H9 (cell line): ENCODE measurements around the gene RAB11A. TPM values are rescaled to one million over a fixed set of nuclear protein-coding genes. Genes with fewer than 3 reads are reported as not detected.

ENCODE experiments used
- DNase-seq: peaks from one replicate; pipeline ENCODE4 v3.0.0-alpha.2; 2017
- H2AFZ ChIP-seq: one replicate; pipeline ENCODE4 v1.6.1; 2013; ENCODE audit warnings: mild to moderate bottlenecking, low read length, control low read depth, moderate library complexity
- H2AK5ac ChIP-seq: 2 replicates; pipeline ENCODE4 v1.6.1; 2013; ENCODE audit warnings: low read length, control low read depth, mixed read lengths; ENCODE audit not compliant: insufficient read length
- H2BK120ac ChIP-seq: one replicate; pipeline ENCODE4 v1.6.1; 2013; ENCODE audit warnings: low read depth, mild to moderate bottlenecking, low read length, control low read depth, inconsistent platforms; ENCODE audit not compliant: poor library complexity, severe bottlenecking
- H2BK12ac ChIP-seq: 2 replicates; pipeline ENCODE4 v1.6.1; 2013; ENCODE audit warnings: low read length, control low read depth, mixed read lengths, low read depth; ENCODE audit not compliant: insufficient read length
- H2BK15ac ChIP-seq: 2 replicates; pipeline ENCODE4 v1.6.1; 2013; ENCODE audit warnings: low read depth, low read length, control low read depth
- H2BK20ac ChIP-seq: one replicate; pipeline ENCODE4 v1.6.1; 2013; ENCODE audit warnings: low read depth, mild to moderate bottlenecking, low read length, control low read depth, inconsistent platforms; ENCODE audit not compliant: poor library complexity, severe bottlenecking
- H2BK5ac ChIP-seq: 2 replicates; pipeline ENCODE4 v1.6.1; 2013; ENCODE audit warnings: low read length, control low read depth, mixed read lengths; ENCODE audit not compliant: insufficient read length
- H3K14ac ChIP-seq: 2 replicates; pipeline ENCODE4 v1.6.1; 2013; ENCODE audit warnings: low read length, control low read depth; ENCODE audit not compliant: insufficient read depth
- H3K18ac ChIP-seq: 2 replicates; pipeline ENCODE4 v1.6.1; 2013; ENCODE audit warnings: low read depth, mild to moderate bottlenecking, mixed read lengths, low read length, control low read depth; ENCODE audit not compliant: insufficient read length
- H3K23ac ChIP-seq: 2 replicates; pipeline ENCODE4 v1.6.1; 2013; ENCODE audit warnings: low read length, control low read depth, mixed read lengths, low read depth; ENCODE audit not compliant: insufficient read length
- H3K23me2 ChIP-seq: 2 replicates; pipeline ENCODE4 v1.6.1; 2013; ENCODE audit warnings: low read depth, mild to moderate bottlenecking, mixed read lengths, low read length, control low read depth; ENCODE audit not compliant: insufficient read length, poor library complexity, severe bottlenecking
- H3K27ac ChIP-seq: 2 replicates; pipeline ENCODE4 v1.5.1; 2013; ENCODE audit warnings: low read length, control low read depth, mixed read lengths, low read depth; ENCODE audit not compliant: insufficient read length
- H3K27me3 ChIP-seq: 2 replicates; pipeline ENCODE4 v1.6.1; 2013; ENCODE audit warnings: low read length, control low read depth, inconsistent platforms; ENCODE audit not compliant: insufficient read depth
- H3K4ac ChIP-seq: 2 replicates; pipeline ENCODE4 v1.6.1; 2013; ENCODE audit warnings: low read depth, mild to moderate bottlenecking, control low read depth, inconsistent platforms, low read length, moderate library complexity
- H3K4me1 ChIP-seq: 2 replicates; pipeline ENCODE4 v1.6.1; 2013; ENCODE audit warnings: low read length, control low read depth, inconsistent platforms; ENCODE audit not compliant: insufficient read depth
- H3K4me2 ChIP-seq: 2 replicates; pipeline ENCODE4 v1.6.1; 2013; ENCODE audit warnings: low read length, control low read depth, mixed read lengths; ENCODE audit not compliant: insufficient read length, insufficient read depth
- H3K56ac ChIP-seq: 2 replicates; pipeline ENCODE4 v1.6.1; 2013; ENCODE audit warnings: low read depth, mild to moderate bottlenecking, mixed read lengths, low read length, control low read depth; ENCODE audit not compliant: insufficient read length
- H3K79me1 ChIP-seq: 2 replicates; pipeline ENCODE4 v1.6.1; 2013; ENCODE audit warnings: low read depth, mild to moderate bottlenecking, moderate library complexity, low read length, control low read depth, inconsistent platforms; ENCODE audit not compliant: insufficient read depth, poor library complexity, severe bottlenecking
- H3K79me2 ChIP-seq: 2 replicates; pipeline ENCODE4 v1.6.1; 2013; ENCODE audit warnings: low read length, control low read depth, inconsistent platforms; ENCODE audit not compliant: insufficient read depth
- H3K9ac ChIP-seq: 2 replicates; pipeline ENCODE4 v1.6.1; 2013; ENCODE audit warnings: low read length, control low read depth, mixed read lengths; ENCODE audit not compliant: insufficient read length; ENCODE audit errors: extremely low read depth
- H3K9me3 ChIP-seq: one replicate; pipeline ENCODE4 v1.6.1; 2013; ENCODE audit warnings: low read depth, low read length, inconsistent platforms; ENCODE audit not compliant: control insufficient read depth
- H3T11ph ChIP-seq: one replicate; pipeline ENCODE4 v1.6.1; 2013; ENCODE audit warnings: mild to moderate bottlenecking, low read length, control low read depth, inconsistent platforms
- H4K20me1 ChIP-seq: one replicate; pipeline ENCODE4 v1.6.1; 2013; ENCODE audit not compliant: control insufficient read depth, insufficient read length, insufficient read depth
- H4K5ac ChIP-seq: 2 replicates; pipeline ENCODE4 v1.6.1; 2013; ENCODE audit warnings: low read depth, mild to moderate bottlenecking, mixed read lengths, low read length, control low read depth; ENCODE audit not compliant: insufficient read length
- H4K8ac ChIP-seq: replicated peaks from 2 replicates; pipeline ENCODE4 v1.6.1; 2013; ENCODE audit warnings: low read length, control low read depth, mixed read lengths, low read depth; ENCODE audit not compliant: insufficient read length
- H4K91ac ChIP-seq: 2 replicates; pipeline ENCODE4 v1.6.1; 2013; ENCODE audit warnings: low read depth, mild to moderate bottlenecking, moderate library complexity, mixed read lengths, low read length, control low read depth; ENCODE audit not compliant: insufficient read length
- H3K27ac Mint-ChIP-seq, 3 experiments: 2 replicates in 2 of 3; 3 replicates in 1 of 3; pipeline ENCODE4 v1.8.0; 2020 to 2021; ENCODE audit warnings: mixed read lengths in 3 of 3, mild to moderate bottlenecking in 1 of 3, moderate library complexity in 1 of 3
- H3K27me3 Mint-ChIP-seq: 2 replicates; pipeline ENCODE4 v1.8.0; 2021; ENCODE audit warnings: low read depth, mild to moderate bottlenecking, moderate library complexity, mixed read lengths
- H3K36me3 Mint-ChIP-seq, 3 experiments: 2 replicates in 2 of 3; 3 replicates in 1 of 3; pipeline ENCODE4 v1.8.0; 2020 to 2021; ENCODE audit warnings: low read depth in 3 of 3, mixed read lengths in 3 of 3; ENCODE audit not compliant: insufficient read depth in 1 of 3
- H3K4me1 Mint-ChIP-seq, 2 experiments: 2 replicates each; pipeline ENCODE4 v1.8.0; 2020; ENCODE audit warnings: mixed read lengths in 2 of 2
- H3K4me3 Mint-ChIP-seq, 2 experiments: 2 replicates in 1 of 2; 3 replicates in 1 of 2; pipeline ENCODE4 v1.8.0; 2020 to 2021; ENCODE audit warnings: mild to moderate bottlenecking in 2 of 2, mixed read lengths in 2 of 2, moderate library complexity in 1 of 2
- H3K9me3 Mint-ChIP-seq, 2 experiments: 2 replicates in 1 of 2; 3 replicates in 1 of 2; pipeline ENCODE4 v1.8.0; 2020; ENCODE audit warnings: mild to moderate bottlenecking in 2 of 2, mixed read lengths in 2 of 2, moderate library complexity in 1 of 2
- CTCF ChIP-seq: fragments of 200-600 bp; sonication (generic); conservative IDR thresholded peaks from 3 replicates; pipeline ENCODE4 v1.8.0; 2021; ENCODE audit warnings: antibody characterized with exemption, mild to moderate bottlenecking
- WGBS: extraction: QIAGEN DNeasy Blood & Tissue Kit; methylation state at CpG from one replicate; pipeline ENCODE4 v1.1.7; 2013; ENCODE audit warnings: missing lambda C conversion rate, low lambda C conversion rate, mixed read lengths; ENCODE audit not compliant: insufficient read length; ENCODE audit errors: extremely low coverage; 5-methylcytosine and 5-hydroxymethylcytosine counted together
- total RNA-seq: library from RNA; stranded (reverse); gene quantifications from 2 replicates; pipeline ENCODE4 v1.2.1, GENCODE V29; 2021

RAB11A gene
- total RNA-seq, 1 experiment from 2014 or later: 217 TPM

GRCh38 chr15:65939901-65940617 is 70.8 kb downstream of the RAB11A start:
- Histone ChIP-seq H2BK5ac (no peak overlapping the region), H4K20me1 (no peaks in the 10 kb centered on the region), H2BK120ac (no peak overlapping the region), H3K27me3 (no peaks in the 10 kb centered on the region), H3K9me3 (no peaks in the 10 kb centered on the region), H2AK5ac (no peak overlapping the region), H2BK12ac (no peak overlapping the region), H3T11ph (no peak overlapping the region), H3K79me2 (no peaks in the 10 kb centered on the region), H2BK20ac (no peak overlapping the region), H3K18ac (no peak overlapping the region), H3K23ac (no peak overlapping the region), H3K4ac (no peak overlapping the region), H2BK15ac (no peak overlapping the region), H4K91ac (no peak overlapping the region), H3K4me2 (no peak overlapping the region), H3K79me1 (no peaks in the 10 kb centered on the region), H3K4me1 (no peaks in the 10 kb centered on the region), H3K14ac (no peak overlapping the region), H3K9ac (no peak overlapping the region), H4K5ac (no peak overlapping the region), H4K8ac (no peak overlapping the region), H2AFZ (no peak overlapping the region), H3K27ac (no peak overlapping the region), H3K56ac (no peak overlapping the region), H3K23me2 (no peaks in the 10 kb centered on the region)
- Mint-ChIP-seq H3K36me3 (no peaks in the 10 kb centered on the region), H3K4me3 (no peak overlapping the region), H3K4me1 (peaks cover 0 to 3% of the 10 kb centered on the region in 2 experiments; a peak in 2 of 4 replicates), H3K9me3 (no peaks in the 10 kb centered on the region), H3K27me3 (no peaks in the 10 kb centered on the region; the same call in none of the 2 replicates), H3K27ac (no peak overlapping the region)
- TF ChIP-seq CTCF: no peak
- no CpG with 5 or more reads among the region's 10 CpGs for WGBS
- no peak for DNase-seq
